GM18858 (cell line): Measurements from ENCODE around the gene PLSCR1.
"Not testable (repeated sequence)": the region's sequence is repeated elsewhere in the genome, so short reads cannot be mapped to it uniquely, and the experiment has no call there.

Experiments used
- ATAC-seq: cut with Tn5 transposase; IDR thresholded peaks from one replicate; pipeline ENCODE4 v1.9.1; 2021; ENCODE audit not compliant: unreplicated experiment

PLSCR1 gene

GRCh38 chr3:146550070-146550615 lies 5.7 kb upstream of the PLSCR1 start:
- ATAC-seq: no peak

- no peak for ATAC-seq
Measured at GRCh38 chr3:146547235-146547835, 2.9 kb upstream of the PLSCR1 start.

- ATAC-seq: no peak
Measured at GRCh38 chr3:146546366-146546965, 2.1 kb upstream of the PLSCR1 start.

GRCh38 chr3:146544929-146545528 lies 622 bp upstream of the PLSCR1 start:
- peak; percentile 8 for ATAC-seq

- ATAC-seq: no peak
Measured at GRCh38 chr3:146543461-146544001, 876 bp downstream of the PLSCR1 start.

GRCh38 chr3:146542978-146543377 lies 1.4 kb downstream of the PLSCR1 start:
- ATAC-seq: no peak

GRCh38 chr3:146542179-146542578 lies 2.2 kb downstream of the PLSCR1 start:
- no peak for ATAC-seq

GRCh38 chr3:146540978-146541377 lies 3.4 kb downstream of the PLSCR1 start:
- ATAC-seq: no peak

GRCh38 chr3:146540236-146540635 lies 4.2 kb downstream of the PLSCR1 start:
- ATAC-seq: no peak

GRCh38 chr3:146539315-146539714 lies 5.1 kb downstream of the PLSCR1 start:
- no peak for ATAC-seq

GRCh38 chr3:146537603-146538002 lies 6.8 kb downstream of the PLSCR1 start:
- ATAC-seq: no peak

GRCh38 chr3:146536681-146537080 lies 7.7 kb downstream of the PLSCR1 start:
- no peak for ATAC-seq

- ATAC-seq: no peak
Measured at GRCh38 chr3:146532406-146532805, 12.0 kb downstream of the PLSCR1 start.

GRCh38 chr3:146530609-146531008 lies 13.8 kb downstream of the PLSCR1 start:
- ATAC-seq: no peak

GRCh38 chr3:146529021-146529420 lies 15.4 kb downstream of the PLSCR1 start:
- ATAC-seq: no peak

GRCh38 chr3:146524961-146525360 lies 19.4 kb downstream of the PLSCR1 start:
- no peak for ATAC-seq

- ATAC-seq: no peak
Measured at GRCh38 chr3:146523531-146523930, 20.9 kb downstream of the PLSCR1 start.

GRCh38 chr3:146522174-146523158 lies 21.9 kb downstream of the PLSCR1 start:
- not testable (repeated sequence) for ATAC-seq

GRCh38 chr3:146521394-146521793 lies 23.0 kb downstream of the PLSCR1 start:
- no peak for ATAC-seq

GRCh38 chr3:146519810-146520209 lies 24.6 kb downstream of the PLSCR1 start:
- no peak for ATAC-seq
